Activated CD8-positive, alpha-beta memory T cell treated with anti-CD3 and anti-CD28 coated beads for 1 hour (primary cell): ENCODE results near the gene SYNPO2.

Experiments used
- DNase-seq, 2 donors: peaks; one replicate each; pipeline ENCODE4 v3.0.0-alpha.2; 2020; ENCODE audit warnings: low read depth in 1 of 2; ENCODE audit errors: extremely low read depth in 1 of 2

The SYNPO2 gene, protein sequence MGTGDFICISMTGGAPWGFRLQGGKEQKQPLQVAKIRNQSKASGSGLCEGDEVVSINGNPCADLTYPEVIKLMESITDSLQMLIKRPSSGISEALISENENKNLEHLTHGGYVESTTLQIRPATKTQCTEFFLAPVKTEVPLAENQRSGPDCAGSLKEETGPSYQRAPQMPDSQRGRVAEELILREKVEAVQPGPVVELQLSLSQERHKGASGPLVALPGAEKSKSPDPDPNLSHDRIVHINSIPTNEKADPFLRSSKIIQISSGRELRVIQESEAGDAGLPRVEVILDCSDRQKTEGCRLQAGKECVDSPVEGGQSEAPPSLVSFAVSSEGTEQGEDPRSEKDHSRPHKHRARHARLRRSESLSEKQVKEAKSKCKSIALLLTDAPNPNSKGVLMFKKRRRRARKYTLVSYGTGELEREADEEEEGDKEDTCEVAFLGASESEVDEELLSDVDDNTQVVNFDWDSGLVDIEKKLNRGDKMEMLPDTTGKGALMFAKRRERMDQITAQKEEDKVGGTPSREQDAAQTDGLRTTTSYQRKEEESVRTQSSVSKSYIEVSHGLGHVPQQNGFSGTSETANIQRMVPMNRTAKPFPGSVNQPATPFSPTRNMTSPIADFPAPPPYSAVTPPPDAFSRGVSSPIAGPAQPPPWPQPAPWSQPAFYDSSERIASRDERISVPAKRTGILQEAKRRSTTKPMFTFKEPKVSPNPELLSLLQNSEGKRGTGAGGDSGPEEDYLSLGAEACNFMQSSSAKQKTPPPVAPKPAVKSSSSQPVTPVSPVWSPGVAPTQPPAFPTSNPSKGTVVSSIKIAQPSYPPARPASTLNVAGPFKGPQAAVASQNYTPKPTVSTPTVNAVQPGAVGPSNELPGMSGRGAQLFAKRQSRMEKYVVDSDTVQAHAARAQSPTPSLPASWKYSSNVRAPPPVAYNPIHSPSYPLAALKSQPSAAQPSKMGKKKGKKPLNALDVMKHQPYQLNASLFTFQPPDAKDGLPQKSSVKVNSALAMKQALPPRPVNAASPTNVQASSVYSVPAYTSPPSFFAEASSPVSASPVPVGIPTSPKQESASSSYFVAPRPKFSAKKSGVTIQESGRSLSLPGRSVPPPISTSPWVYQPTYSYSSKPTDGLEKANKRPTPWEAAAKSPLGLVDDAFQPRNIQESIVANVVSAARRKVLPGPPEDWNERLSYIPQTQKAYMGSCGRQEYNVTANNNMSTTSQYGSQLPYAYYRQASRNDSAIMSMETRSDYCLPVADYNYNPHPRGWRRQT

DNA sequence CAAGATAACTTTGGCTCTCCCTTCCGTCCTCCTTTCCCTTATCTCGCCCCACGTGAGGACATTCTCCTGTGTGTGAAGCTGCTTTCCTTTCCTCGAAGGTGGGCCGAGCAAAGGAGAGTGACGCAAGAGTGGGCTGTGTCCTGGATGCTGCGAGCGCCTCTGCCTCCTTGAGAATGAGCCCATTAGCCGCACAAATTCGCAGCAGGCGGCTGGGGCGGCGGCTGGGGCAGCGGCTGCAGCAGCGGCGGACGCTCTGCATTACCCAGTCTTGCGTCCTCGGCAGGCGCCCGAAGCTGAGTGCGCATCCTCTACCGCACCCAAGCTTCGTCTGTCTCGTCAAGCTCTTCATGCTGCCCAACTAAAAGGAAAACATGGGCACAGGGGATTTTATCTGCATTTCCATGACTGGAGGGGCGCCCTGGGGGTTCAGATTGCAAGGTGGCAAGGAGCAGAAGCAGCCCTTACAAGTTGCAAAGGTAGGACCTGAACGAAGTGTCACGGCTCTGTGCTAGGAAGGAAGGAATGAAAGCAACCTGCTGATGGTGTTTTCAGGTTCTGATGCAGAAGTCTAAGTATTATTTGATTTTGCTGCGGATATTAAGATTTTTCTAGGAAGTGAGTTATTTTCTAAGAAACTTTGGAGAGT is at the start of gene SYNPO2:
Gene SYNPO2 (plus strand): TSS at position 189 of the 646 bp plus-strand sequence. CDS start 183 bp downstream, at position 372.
- DNase-seq = no peak

DNA sequence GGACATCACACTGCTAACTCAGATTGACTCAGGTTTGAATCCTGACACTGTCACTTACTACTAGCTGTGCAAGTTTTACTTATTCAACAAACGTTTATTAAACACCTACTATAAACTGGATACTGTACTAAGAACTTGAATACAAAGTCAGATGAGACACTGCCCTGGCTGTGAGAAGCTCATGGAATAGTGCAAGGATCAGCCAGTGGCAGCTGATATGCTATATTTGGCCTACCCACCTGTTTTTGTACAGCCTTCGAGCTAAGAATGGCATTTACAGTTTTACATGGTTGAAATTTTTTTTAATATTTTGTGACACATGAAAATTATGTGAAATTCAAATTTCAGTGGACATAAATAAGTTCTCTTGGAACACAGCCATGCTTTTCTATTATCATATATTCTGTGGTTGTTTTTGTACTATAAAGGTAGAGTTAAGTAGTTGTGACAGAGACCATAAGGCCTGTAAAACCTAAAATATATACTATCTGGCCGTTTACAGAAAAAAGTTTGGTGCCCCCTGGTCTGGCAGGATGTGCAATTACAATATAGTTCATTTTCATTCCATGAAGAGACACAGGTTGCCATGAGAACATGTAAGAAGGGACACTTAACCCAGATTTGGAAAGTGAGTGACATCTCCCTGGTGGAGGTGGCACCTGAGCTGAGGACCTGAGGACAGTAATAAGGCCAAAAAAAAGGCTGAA is 49.3 kb upstream of the SYNPO2 start:
- no peak for DNase-seq

DNA sequence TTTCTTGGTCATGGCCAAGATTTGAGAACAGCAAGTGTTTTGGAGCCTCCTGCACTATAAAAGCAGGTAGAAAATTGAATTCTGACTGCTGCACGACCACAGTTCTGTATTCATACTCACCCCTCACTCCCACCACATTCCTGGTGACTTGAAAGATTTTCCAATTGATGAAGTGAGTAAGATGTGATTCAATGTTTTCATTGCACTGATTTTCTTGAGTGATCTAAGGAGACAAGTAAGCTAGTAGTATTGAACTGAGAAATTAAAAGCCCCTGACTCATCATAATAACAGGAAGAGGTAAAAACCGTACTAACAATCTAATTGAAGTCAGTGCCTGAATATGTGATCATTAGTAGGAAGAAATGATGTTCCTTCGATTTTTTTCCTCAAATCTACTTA is 46.6 kb upstream of the SYNPO2 start:
- DNase-seq = no peak

DNA sequence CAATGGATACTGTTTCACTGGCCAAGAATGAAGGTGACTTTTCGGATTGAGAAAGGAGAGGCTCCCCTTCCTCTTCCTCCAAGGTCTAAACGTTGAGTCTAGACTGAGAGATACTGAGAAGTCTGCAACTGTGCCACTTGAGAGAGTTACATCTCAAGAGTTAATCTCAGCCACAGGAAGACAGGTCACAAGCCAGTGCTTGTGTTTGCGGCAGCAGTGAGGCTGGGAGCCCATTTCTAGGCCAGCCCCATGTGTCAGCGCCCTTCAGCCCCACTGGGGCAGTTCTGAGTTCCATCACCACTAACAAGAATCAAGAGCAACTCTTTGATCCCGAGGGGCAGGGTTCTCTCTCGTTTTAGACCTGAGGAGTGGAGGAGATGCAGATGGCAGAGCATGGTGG is 45.4 kb upstream of the SYNPO2 start:
- no peak for DNase-seq

DNA sequence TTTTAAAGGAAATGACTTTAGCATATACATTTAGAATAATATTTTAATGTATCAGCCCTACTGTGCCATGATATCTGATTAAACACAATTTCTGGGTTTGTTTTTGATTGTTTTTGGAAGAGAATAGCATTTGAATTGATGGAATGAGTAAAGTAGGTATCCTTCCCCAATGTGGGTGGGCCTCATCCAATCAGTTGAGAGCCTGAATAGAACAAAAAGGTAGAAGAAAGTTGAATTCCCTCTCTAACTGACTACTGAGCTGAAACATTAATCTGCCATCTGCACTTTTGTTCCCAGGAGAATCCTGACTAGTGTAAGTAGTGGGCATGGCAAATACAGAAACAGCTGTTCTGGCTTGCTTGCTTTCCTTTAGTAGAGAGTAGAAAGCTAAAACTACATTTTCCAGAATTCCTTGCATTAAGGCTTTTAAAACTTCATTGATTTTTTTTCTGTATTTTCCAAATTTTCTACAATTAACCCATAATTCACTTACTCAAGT is 43.1 kb upstream of the SYNPO2 start:
- no peak for DNase-seq

- DNase-seq = no peak
Measured at GRCh38 chr4:118846979-118847378, 41.7 kb upstream of the SYNPO2 start.

- no peak for DNase-seq
Measured at GRCh38 chr4:118848242-118848641, 40.4 kb upstream of the SYNPO2 start.

- DNase-seq = no peak
Measured at GRCh38 chr4:118848901-118849300, 39.8 kb upstream of the SYNPO2 start.

DNA sequence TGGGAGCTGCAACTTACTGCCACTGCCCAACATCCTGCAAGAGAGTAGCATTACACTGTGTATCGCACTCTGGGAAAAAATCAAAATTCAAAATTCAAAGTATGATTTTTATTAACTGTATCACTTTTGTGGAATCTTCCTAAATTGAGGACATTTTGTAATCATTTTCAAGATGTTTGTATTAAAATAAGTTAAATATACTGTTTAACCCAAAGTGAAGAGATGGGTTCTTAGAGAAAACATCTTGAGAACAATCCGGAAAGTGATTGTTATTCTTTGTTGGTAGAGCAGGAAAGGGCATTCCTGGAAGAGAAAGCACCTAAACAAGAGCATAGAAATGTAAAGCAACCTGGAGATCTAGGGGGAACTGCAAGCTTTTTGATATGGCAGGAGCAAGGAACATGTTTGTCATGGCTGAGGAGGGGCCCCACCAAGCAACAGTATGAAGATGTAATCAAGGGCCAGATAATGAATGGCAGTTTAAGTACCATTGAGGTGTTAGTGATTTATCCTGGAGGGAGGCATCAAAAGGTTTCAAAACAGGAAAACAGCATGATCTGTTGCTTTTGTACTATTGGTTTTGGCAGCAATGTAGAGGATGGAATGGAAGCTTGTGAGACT is 38.7 kb upstream of the SYNPO2 start:
- no peak for DNase-seq

DNA sequence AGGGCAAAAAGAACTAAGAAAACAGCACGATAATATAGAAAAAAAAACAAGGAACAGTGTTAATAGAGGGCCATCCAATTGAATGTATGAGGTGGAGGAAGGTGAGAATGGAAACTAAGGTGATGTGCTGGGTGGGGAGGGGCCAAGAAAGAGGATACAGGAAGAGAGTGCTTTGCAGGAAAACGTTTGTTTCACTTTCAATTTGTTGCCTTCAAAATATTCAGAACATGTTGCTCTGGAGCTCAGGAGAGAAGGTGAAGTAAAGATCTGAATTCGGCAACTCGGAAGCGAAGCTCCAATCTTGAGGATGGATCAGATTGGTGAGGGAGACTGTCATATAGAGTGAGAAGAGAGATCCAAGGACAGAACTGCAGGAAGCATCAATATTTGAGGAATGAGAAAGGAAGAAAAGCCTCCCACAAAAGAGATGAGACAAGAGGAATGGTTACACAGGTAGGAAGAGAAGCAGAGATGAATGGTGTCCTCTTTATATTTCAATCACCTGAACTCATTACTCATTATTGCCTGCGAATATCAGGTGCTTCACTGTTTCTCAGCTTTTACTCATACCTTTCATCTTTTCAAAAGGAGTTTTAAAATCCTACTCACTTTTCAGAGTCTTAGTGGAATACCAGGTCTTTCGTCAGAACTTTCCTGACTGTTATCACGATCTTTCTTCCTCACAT is 38.0 kb upstream of the SYNPO2 start:
- DNase-seq = no peak

DNA sequence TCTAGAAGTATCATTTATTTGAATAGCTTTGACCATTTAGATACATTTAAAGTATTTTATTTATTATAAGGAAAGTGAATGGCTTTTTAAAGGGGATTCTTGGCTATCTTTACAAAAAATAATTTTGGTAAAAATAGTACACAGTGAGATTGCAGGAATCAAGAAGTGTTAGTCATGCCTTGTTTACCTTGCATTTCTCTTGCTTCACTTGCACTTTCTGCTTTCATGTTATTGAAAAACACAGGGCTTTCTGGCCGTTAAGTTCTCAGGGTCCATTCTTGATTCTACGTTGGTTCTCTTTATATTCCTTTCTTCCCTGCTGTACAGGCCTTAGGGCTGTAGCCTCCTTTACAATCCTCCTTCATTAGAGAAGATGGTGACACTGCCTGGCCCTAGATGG is 30.9 kb upstream of the SYNPO2 start:
- no peak for DNase-seq

GRCh38 chr4:118858779-118859178 is 29.9 kb upstream of the SYNPO2 start:
- DNase-seq = no peak

- DNase-seq = no peak
Measured at GRCh38 chr4:118865091-118865708, 23.5 kb upstream of the SYNPO2 start.

DNA sequence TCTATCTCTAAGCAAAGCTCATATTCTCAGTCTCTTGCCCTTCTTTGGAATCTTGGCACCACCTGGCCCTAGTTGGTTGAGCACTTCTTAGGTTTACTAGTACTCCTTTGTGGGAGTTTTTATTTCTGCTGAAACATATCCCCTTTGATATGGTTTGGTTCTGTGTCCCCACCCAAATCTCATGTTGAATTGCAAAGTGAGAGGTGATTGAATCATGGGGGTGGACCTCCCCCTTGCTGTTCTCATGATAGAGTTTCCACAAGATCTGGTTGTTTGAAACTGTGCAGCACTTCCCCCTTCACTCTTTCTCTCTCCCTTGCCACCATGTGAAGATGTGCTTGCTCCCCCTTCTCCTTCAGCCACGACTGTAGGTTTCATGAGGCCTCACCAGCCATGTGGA is 22.2 kb upstream of the SYNPO2 start:
- DNase-seq = no peak

DNA sequence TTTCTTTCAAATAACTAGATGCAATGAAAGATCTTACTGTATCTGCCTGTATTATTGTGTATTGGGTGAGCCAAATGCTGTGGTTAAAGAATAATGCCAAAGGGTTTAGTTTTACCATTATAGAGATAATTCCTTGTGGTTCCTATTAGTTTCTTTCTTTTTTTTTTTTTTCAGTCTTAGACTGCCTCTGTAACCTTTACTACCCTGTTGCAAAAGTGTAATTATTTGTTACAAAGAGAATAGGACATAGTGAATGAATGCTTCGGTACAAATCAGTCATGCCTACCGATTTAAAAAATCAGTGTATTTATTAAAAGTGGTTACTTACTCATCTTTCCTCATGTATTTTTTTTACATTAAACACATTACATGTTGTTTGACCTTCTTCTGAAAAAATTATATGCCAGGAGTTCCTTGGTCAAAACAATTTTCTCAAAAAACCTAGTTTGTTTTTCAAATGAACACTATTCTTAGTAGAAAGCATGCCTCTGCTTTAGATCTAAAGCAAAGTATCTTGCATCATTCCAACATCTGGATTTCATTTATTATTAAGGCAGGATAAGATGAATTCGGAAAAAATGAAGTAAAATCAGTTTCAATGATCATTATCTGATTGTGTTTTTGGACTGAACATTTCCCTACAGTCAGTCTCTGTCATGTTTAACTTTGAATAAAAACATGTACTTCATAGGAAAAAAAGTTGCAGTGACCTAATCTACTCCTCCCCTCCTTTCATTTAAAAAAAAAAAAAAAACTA is 21.2 kb upstream of the SYNPO2 start:
- DNase-seq = no peak

DNA sequence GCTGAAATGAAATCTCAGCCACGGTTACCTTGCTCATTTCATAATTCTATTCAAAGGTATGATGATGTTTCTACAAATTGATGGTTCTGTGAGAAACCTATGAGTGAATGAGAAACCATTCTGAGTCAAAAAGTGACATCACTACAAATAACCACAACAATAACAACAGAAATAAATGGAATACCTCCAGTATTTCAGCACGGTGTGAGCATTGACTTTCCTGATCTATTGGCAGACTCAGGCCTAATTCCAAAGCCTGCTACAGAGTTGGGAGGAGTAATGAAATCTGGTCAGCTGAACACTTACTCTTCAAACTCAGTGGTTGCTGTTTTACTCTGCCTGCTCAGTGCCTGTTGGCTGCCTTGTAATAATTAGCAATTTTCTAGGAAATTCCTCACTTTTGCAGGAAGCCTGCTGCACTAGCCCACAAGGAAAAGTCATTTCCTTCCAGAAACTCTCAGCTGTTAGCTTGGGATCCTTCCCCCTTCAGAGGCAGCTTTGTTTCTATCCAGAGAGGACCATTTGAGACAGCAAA is 18.8 kb upstream of the SYNPO2 start:
- no peak for DNase-seq

GRCh38 chr4:118872181-118872580 is 16.5 kb upstream of the SYNPO2 start:
- no peak for DNase-seq
